ENCODE data around the gene CTNND1. TPM values are rescaled to one million over a fixed set of nuclear protein-coding genes. Genes with fewer than 3 reads are reported as not detected.
A peak's percentile ranks its signal among the peaks of the same experiment; 100 is the strongest.

The CTNND1 gene
- total and polyA plus RNA-seq, 12 donors: 28.9 to 85.6 (median 64.4) TPM

GRCh38 chr11:57727185-57727584 lies 34.4 kb upstream of the CTNND1 start:
- DNase-seq (no peak), ATAC-seq (no peak)
- intact Hi-C loops (cut with DNase I): no loop called here
- WGBS, 2 donors: 58 to 61% methylated on average over 2 of the region's 2 CpGs
- Histone ChIP-seq H3K36me3 (peaks cover 0 to 36% (median 0%) of the 10 kb centered on the region in 9 donors), H3K4me3 (no peak overlapping the region), H3K27ac (no peak overlapping the region), H3K27me3 (no peaks in the 10 kb centered on the region), H3K9me3 (no peaks in the 10 kb centered on the region), H3K4me1 (peaks cover 0 to 9% (median 1%) of the 10 kb centered on the region in 9 donors)
- TF ChIP-seq CTCF (IDR thresholded peaks at IDR 0.05): no peak

GRCh38 chr11:57728829-57729228 lies 32.8 kb upstream of the CTNND1 start:
- H3K4me3 ChIP-seq: no peak overlapping the region
- no peak for TF ChIP-seq CTCF (IDR thresholded peaks at IDR 0.05)
- intact Hi-C loops (cut with DNase I): no loop called here
- H3K36me3 ChIP-seq: peaks cover 0 to 23% (median 0%) of the 10 kb centered on the region in 9 donors
- ATAC-seq: no peak
- no peaks in the 10 kb centered on the region for H3K27me3 ChIP-seq
- WGBS, 2 donors: 69 to 77% methylated on average over 7 of the region's 7 CpGs
- H3K27ac ChIP-seq: no peak overlapping the region
- H3K4me1 ChIP-seq: peaks cover 0 to 10% (median 4%) of the 10 kb centered on the region in 9 donors
- no peak for DNase-seq
- no peaks in the 10 kb centered on the region for H3K9me3 ChIP-seq

DNA sequence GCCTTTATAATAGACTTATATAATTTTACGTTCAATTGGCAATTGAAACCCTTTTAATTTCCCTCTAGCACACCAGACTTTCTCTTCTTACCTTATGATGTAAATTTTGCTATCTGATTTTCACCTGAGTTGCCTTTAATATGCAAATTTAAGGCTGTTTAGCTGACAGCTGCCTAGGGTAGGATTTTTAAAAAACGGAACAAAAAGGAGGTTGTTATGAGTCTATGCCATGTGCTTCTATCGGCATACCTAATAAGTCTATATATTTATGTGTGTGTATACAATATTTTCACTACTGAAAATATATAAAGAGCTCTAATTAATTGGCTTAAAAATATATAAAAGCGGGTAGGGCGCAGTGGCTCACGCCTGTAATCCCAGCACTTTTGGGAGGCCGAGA lies 32.1 kb upstream of the CTNND1 start:
- no peak for TF ChIP-seq CTCF (IDR thresholded peaks at IDR 0.05)
- 95 to 96% methylated on average over 7 of the region's 7 CpGs for WGBS, 2 donors
- no peak for DNase-seq
- intact Hi-C loops (cut with DNase I): no loop called here
- H3K9me3 ChIP-seq: no peaks in the 10 kb centered on the region
- peaks cover 0 to 10% (median 4%) of the 10 kb centered on the region in 9 donors for H3K4me1 ChIP-seq
- no peak for ATAC-seq
- H3K4me3 ChIP-seq: no peak overlapping the region
- H3K36me3 ChIP-seq: peaks cover 0 to 22% (median 0%) of the 10 kb centered on the region in 9 donors
- H3K27ac ChIP-seq: no peak overlapping the region
- no peaks in the 10 kb centered on the region for H3K27me3 ChIP-seq

DNA sequence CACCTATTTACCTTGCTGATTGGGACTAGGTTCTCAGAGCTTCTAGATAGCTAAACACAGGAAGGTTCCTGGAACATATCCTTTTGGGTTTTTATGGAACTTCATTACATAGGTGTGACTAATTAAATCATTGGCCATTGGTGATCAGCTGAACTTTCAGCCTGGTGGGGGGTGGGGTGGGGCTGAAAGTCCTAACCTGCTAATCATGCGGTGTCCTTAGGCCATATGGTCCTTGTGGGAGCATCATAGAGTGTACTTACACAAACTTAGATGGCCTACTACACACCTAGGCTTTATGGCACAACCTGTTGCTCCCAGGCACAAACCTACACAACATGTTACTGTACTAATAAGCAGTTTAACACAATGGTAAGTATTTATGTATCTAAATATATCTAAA lies 28.9 kb upstream of the CTNND1 start:
- Histone ChIP-seq H3K4me3 (no peak overlapping the region), H3K27ac (peak overlapping the region in 1 of 10 donors; percentile 10), H3K36me3 (peaks cover 0 to 29% (median 0%) of the 10 kb centered on the region in 9 donors), H3K4me1 (peaks cover 0 to 19% (median 14%) of the 10 kb centered on the region in 9 donors), H3K9me3 (no peaks in the 10 kb centered on the region), H3K27me3 (no peaks in the 10 kb centered on the region)
- TF ChIP-seq CTCF (IDR thresholded peaks at IDR 0.05): no peak
- ATAC-seq: no peak
- WGBS, 2 donors: 94% methylated on average over 1 of the region's 1 CpG
- no peak for DNase-seq
- intact Hi-C loops (cut with DNase I): no loop called here

All from heart right ventricle (tissue), 16 donors.